IPS-NIHi7 (cell line): ENCODE results near the gene ENHO.

Source experiments
- DNase-seq: peaks from one replicate; pipeline ENCODE4 v3.0.0; 2012; ENCODE audit warnings: mixed read lengths; ENCODE audit errors: extremely low spot score

Gene ENHO

DNA sequence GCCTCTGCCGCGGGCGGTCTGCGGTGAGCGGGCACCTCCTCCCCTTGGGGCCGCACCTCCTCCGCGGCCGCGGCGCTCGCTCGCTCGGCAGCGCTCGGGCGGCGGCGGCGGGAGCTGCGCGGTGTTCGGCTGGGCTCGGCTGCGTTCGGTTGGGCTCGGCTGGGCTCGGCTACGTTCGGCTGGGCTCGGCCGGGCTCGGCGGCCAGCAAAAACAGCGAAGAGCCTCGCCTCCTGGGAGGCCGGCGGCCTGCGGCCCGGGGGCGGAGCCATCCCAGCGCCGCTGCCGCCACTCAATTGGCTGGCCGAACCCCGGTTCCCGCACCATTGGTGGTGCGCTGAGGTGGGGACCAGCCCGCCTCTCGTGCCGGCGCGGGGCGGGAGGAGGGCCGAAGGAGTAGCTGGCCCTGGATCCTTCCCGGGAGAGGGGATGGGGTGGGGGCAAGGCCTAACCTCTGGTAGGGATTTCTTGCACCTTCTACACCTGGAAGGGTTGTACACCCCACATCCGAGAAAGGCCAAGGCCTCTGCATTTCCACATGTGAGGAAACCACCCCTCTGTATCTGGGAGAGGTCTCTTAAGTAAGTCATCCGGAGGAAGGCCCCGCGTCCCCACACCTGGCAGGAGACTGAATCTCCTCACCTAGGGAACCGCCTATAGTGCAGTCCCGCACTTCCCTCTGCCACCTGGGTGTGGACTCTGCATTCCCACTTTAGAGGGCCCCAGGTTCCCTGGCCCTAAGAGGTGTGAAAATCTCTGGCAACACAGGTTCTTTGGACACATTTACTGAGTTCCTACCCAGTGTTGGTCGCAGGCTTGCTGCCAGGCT is at the start of gene ENHO:
TSS of gene ENHO (minus strand) at position 20 of the 827 bp plus-strand sequence. CDS start 1,295 bp downstream, outside the sequence.
- DNase-seq = peak; percentile 100

DNA sequence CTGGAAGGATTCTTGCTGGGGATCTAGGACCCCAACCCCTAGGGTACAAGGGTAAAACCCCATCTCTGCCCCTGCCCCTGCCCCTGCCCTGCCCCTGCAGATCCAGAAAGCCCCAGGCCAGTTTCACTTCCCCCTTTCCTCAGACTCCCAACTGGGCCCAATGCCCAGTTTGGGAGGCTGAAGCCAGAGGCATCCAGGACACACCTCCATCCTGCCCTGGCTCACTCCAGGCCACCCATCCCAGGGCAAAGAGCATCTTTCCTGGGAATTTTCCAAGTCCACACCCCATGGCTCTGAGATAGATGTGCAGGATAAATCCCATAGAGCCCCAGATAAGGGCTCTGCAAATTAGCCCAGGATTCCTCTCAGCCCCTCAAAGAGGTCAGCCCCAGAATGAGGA is 49.3 kb upstream of the ENHO start:
- DNase-seq = no peak

DNA sequence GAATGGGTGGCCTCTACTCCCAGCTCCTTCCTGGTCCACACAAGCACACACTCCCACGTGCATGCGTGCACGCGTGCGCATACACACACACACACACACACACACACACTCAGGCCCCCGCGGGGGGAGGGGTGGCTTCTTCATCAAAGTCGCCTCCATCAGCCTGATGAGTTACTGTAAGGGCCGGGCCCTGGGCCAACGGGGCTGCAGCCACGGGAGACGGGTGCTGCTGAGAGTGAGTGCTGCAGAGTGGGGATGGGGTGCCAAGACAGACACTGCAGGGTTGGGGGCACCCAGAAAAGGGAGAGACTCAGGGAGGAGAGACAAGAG is 48.7 kb upstream of the ENHO start:
- DNase-seq = no peak

DNA sequence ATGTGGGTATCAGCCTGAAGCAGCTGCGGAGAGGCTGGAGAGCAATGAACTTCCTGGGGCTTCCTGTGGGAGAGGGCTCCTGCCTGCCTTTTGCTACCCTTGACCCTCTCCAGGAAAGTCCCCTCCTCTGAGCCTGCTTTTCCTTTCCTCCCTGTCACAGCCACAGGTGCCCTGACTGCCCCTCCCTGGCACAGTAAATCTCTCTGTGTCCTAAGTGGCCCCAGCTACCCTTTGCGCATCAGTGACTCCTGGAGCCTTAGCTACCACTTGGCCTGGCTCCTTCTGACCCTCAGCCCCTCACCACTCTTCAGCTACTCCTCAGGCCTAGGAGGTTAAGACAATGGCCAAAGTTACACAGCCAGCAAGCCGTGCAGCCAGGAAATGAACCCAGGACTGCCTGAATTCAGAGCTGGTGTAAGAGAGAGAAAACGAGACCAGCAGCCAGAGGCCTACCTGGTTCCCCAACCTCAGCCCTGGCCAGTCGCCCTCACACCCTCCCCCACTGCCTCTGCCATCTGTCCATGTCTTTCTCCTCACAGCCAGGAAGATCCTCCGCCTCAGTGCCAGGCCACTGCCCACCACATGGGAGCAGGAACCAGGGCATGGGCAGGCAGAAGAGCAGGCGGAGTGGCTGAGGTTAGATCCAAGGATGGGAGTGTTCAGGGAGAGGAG is 48.2 kb upstream of the ENHO start:
- DNase-seq = no peak

DNA sequence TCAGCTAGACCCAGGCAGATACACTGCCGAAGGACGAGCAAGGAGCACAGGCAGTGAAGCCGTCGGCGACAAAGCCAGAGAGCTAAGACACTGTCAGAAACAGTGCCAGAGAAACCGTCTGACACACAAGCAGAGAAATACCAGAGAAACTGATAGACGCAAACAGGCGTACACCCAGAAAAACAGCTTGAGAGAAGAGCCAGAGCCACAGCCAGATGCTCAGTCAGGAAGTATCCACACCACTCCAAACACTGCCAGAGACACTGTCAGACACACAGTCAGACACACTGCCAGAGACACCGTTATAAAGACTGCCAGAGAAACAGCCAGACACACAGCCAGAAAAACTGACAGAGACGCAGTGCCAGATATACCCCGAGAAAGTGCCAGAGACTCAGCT is 47.6 kb upstream of the ENHO start:
- no peak for DNase-seq

DNA sequence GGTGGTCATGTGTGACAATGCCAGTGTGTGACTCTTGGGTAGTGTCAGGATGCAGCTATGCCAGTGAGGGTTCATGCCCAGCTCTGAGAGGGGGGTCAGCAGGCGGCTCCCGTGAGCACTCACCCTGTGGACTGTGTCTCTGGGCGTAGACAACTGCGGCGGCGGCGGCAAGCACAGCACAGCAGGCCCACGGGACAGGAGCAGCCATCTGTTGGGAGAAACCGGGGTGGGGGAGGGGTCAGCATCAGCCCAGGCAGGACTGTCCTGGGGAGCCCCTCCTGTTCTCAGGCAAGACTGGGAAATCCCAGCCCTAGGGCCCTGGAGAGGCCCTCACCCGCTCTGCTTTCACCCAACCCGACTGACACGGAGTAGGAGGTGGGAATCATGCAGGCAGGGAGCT is 46.0 kb upstream of the ENHO start:
- DNase-seq = no peak

DNA sequence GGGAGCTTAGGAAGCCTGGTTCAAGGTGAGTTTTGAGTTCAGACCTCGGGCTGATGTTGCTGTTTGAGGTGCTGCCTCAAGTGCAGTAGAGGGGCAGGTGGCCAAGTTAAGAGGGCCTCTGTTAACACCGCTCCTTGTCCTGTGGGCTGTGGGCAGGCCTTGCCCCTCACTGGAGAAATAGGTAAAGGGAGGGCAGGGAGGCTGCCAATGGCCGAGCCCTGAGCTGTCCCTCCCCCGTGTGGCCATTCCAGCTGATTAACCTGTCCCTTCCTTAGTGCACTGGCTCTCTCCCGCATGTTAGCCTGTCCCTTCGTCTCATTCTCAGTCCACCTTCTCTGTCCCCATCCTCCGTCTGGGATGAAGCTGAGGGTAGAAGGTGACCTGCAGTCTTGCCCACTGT is 45.3 kb upstream of the ENHO start:
- no peak for DNase-seq

DNA sequence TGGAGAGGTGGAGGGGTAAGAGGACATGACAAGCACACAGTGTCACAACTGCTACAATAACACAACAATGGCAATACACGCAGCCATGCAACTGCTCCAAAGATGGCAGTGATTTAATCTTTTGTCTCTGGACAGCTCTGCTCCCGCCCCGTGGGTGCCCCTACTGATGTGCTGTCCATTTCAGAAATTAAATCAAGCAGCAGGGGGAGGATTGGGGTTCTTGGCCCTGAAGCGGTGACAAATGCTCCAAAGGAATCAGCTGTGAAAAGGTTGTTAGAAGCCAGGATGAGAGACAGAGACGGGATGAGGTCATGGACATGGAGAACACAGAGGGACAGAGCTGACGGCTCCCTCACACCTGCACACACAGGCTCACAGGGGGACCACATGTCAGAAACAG is 44.2 kb upstream of the ENHO start:
- DNase-seq = no peak

DNA sequence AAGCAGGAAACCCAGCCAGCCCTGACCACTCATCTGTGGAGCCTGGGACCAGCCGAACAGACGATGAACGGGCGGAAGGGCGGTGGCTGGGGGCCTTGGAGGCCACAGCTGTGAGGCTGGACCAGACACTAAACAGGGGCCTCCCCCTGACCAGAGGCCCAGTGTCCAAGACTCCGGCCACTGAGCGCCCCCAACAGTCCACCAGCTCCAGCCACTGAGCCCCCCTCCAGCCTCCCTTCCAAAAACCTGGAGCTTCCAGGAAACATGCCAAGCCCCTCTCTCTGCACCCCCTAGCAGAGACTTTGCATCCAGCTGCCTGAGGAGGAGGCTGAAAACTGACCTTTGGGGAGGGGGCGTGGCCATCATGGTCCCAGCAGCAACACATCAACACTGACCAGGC is 43.5 kb upstream of the ENHO start:
- DNase-seq = no peak

DNA sequence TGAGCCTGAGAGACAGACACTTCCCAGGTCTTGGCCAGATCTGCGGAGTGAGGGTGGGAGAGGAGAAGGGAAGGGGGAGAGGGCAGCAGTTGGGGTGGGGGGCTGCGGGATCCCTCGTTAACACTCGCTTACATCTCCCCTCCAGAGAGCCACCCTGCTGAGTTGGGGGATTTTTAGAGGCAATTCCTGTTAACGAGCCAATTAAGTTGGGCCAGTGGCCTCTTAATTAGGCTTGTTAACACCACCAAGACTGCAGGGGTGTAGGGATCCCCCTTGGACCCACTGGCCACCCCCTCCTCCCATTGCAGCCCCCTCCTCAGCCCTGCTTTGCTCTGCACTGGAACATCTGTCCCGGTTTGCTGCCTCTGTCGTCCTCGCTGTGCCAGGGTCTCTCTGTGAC is 43.1 kb upstream of the ENHO start:
- DNase-seq = no peak

DNA sequence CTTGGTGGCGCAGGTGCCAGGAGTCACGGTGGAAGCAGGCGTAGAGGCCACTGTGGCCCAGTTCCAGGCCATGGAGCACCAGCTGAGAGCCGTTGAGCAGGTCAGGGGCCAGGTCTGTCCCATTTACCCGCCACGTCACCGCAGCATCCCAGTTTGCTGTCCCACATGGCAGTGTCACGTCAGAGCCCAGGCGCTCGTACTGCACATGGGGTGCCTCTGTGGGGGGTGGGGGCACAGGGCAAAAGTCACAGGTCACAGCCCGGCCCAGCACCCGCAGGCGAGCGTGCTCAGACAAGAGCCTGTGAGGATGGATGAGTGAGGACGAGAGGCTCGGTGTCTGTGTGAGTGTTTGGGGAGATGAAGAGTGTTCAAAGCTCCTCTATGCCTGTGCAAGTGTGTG is 41.8 kb upstream of the ENHO start:
- DNase-seq = no peak

DNA sequence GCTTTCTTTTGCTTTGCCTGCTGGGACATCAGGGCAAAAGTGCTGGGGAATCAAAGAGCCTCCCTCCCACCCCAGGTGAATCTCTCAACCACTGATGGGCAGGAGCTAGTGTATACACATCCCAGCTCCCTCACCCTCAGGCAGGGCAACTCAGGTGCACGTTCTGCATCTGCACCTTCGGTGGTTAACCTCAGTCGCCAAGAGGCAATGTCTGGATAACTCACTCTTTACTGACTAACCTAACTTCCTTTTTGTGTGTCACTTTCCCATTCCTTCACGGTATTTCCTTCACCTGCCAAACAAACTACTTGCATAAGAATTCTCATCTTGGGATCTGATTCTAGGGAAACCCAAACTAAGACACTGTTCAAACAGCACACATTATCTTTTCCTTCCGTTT is 40.5 kb upstream of the ENHO start:
- DNase-seq = no peak

DNA sequence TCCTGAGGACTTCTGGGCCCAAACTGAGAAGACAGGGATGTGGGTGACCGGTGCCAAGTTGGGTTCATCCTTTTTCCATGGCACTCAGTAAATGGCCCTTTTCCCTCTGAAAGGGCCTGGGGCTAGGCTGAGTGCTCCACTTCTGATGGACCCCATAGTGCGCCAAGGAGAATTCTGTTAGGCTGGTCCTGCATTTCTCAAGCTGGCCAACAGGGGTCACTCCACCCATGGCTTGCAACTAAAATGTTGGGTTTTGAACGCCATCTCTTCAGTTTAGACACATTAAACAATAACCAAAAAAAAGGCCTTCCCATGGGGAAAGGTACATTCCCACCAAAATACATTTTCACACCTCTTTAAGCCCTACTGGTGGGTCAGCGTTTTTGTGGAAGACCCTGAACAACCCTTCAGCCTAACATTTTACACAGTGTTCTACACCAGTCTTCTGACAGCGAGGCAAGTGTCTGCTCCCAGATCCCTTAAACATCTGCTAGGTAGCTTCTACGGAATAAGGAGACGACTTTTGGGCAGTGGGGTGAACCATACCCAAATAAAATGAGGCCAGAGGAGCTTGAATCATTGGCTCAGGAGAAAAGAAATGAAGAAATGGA is 39.5 kb upstream of the ENHO start:
- DNase-seq = peak; percentile 83

DNA sequence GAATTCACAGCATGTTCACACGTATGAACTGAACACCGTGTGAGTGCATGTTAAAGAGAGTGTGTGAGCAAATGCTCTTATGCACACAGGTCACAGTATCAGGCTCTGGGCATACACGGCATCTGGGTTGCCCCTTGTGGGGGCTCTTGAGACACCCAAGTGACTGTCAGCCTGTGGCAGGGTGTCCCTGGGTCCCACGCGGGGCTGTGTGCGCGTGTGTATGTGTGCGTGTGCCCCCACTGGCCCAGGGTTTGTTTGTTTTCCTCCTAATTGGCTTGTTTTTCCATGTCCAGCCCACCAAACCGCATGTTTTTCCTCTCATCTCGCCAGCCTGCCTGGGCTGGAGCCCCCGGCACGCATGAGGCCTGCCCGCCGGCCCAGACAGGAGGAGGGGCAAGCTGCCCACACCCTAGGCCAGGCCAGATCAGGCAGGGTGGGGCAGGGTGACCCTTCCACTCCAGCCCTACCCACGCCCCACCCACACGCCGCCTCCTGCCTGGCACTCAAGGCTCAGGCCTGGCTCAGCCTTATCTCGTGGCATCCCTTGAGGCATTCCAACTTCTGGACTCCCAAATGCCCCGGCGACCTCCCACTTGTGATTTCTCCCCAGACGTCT is 37.9 kb upstream of the ENHO start:
- DNase-seq = no peak

DNA sequence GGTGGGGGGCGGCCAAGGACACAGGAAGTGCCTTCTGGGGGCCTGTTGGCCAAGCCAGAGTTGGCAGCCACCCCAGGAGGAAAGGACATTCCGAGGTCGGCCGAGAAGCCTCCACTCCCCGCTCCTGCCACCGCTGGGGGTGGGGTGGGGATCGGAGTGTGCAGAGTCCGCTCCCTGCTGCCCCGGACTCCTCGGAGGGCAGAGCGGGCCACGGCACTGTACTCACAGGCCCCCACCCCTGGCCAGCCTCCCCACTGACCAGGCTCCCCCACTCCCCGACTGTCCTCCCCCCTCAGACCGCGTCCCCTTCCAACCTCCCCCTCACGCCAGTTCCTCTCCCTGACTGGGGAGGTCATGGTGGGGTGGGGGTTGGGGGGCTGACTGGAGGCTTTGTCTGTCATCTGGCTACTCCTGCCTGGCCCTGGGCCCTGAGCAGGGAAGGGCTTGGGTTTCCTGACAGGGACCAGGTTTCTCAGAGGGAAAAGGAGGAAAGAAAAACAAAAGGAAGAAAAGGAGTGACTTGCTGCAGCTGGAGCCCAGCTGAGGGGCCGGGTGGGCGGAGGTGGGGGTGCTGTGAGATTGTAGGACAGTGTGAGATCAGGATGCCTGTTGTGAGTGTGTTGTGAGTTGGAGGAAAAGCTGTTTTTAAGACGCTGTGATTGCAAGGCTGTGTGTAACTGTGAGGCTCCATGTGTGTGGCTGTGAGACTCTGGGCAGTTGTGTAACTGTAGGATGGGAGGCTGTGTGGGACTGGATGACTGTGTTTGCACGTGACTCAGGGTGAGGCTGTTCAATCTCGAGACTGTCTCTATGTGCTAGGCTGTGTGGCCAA is 37.0 kb upstream of the ENHO start:
- DNase-seq = no peak

DNA sequence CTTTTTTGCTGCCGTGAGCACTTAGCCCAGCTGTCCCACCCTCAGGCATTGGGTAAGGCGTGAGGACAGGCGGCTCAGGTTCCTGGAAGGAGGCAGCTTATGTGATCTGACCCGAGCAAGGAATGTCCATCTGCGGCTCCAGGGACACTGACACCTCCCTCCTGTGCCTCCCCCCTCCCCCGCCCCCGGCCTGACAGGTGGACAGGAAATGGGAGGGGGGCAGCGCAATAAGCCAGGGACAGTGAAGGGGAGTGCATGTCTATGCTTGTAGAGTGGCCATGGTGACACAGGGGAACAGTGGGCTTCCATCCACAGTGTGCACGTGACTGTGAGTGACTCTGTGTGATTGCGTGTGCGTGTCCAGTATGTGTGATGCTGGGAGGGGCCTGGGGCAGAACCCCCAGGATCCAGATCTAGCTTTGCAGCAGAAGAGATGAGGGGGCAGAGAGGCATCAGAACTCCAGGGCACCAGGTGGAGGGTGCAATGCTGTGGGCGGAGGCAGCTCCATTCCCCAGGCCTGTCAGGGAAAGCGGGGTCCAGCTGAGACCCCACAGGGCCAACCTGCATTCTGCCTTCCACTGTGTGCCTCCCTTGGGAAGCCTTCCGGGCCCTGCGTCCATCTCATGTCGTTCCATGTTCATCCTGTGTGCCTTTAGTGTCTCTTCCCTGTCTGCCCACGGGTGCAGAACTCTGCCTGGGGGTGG is 36.3 kb upstream of the ENHO start:
- DNase-seq = no peak

DNA sequence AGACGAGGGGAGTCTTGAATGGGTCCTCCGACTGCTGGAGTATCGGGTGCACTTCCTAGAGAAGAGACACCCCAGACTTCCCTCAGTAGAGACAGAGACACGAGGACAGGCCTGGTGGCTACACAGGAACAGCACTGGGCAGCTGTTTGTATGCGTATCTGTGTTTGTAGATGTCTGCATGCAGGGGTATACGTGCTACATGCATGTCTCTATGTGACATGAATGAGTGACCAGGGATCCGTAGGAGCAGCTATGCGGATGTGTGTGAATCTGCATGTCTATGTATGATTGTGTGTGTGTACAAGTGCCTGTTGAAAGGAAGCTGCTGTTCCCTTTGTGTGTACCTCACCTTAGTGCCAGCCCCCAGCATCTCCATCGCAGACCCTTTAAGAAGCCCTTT is 35.6 kb upstream of the ENHO start:
- DNase-seq = no peak

DNA sequence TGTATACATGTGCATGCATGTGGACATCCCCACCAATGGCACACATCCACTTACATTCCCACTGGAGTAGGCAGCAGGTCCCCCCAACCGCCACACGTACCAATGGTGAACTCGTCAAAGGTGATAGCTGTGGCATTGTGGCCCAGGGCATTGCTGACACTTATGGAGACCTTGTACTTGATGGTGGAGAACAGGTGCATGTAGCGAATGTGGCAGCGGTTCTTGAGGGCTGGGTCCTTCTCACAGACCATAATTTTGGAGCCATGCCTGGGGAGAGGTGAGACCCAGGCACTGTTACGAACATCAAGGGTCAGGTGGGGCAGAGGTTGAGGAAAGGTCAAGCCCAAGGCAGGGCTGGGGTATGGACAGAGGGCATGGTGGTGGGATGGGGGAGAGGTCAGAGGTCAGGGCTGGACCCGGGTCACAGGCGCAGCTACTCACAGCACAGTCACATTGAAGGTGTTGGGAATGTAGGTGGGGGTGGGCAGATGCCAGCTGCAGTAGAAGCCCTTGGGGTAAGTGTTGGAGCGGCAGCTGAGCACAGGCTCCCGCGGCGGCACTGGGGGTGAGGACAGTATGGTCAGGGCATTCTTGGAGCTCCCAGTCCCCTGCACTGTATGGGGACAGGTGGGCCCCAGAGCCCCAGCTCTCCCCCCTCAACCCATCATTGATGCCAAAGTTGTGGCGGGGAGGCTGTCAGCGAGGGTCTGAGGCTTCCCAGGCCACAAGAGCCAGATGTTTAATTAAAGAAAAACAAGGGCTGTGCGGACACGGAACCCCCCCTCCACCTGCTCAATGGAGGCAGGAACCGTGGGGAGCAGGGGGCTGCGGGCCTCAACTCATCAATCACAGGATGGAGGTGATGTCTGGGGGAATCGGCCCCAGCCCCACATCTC is 34.9 kb upstream of the ENHO start:
- DNase-seq = no peak

DNA sequence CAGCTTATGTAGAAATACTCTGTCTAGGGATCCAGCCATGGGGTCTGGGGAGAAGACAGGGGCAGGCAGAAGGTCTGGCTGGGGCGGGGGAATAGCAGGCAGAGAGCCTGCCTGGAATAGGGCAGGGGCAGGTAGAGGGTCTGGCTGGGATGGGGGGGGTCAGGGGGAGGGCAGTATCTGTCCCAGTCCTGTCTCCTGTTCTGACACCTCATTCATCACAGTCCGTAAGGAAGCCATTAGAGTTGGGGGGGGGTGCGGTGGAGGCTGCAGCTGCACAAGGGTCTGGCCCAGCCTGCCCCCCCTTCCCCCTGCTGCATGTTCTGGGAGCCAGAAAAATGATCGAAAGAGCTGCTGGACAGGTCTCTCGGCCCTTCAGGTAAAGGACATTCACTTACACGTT is 34.2 kb upstream of the ENHO start:
- no peak for DNase-seq

DNA sequence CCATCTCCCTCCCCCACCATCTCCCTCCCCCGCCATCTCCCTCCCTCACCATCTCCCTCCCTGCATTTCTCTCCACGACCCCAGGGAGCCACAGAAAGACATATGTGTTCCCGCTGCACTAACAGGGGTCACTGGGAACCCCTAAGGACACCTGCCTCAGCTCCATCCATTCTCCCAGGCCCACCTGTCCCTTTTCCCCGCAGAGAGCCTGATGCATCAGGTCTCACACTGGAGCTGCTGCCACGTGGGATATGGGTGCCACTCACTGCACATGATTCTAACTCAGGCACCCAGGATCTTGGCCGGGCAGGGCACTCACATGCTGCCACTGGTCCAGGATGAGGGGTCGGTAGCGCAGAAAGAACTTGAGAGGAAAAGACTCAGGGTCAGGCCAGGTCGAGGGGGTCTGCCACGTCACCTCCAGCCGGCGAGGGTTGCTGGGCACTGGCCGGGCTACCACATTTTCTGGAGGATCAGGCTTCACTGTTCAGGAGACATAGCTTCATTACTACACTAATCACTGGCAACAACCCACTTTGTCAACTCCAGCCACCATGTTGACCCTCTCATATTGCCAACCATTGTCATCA is 33.2 kb upstream of the ENHO start:
- no peak for DNase-seq
